GM19372 (cell line): ENCODE measurements around the gene SH2D2A.

Experiments used
- ATAC-seq: cut with Tn5 transposase; IDR thresholded peaks from one replicate; pipeline ENCODE4 v1.9.1; 2021; ENCODE audit warnings: mild to moderate bottlenecking, low read depth, moderate library complexity; ENCODE audit not compliant: unreplicated experiment

SH2D2A gene

GRCh38 chr1:156828400-156829124, 11.9 kb upstream of the SH2D2A start:
- ATAC-seq, result no peak

- ATAC-seq, result no peak
These were observed 10.0 kb upstream of the SH2D2A start for GRCh38 chr1:156826630-156827029.

GRCh38 chr1:156823210-156823790, 6.7 kb upstream of the SH2D2A start:
- no peak for ATAC-seq

GRCh38 chr1:156822680-156823079, 6.0 kb upstream of the SH2D2A start:
- ATAC-seq, result no peak

GRCh38 chr1:156821801-156822200, 5.2 kb upstream of the SH2D2A start:
- no peak for ATAC-seq

- ATAC-seq, result no peak
These were observed 656 bp downstream of the SH2D2A start for GRCh38 chr1:156815961-156816422.

GRCh38 chr1:156815307-156815826, 1.3 kb downstream of the SH2D2A start:
- no peak for ATAC-seq

- ATAC-seq, result no peak
These were observed 1.9 kb downstream of the SH2D2A start for GRCh38 chr1:156814571-156815260.

GRCh38 chr1:156813750-156814570, 2.7 kb downstream of the SH2D2A start:
- ATAC-seq, result no peak

GRCh38 chr1:156813298-156813697, 3.4 kb downstream of the SH2D2A start:
- no peak for ATAC-seq

GRCh38 chr1:156812293-156812990, 4.2 kb downstream of the SH2D2A start:
- ATAC-seq, result no peak

GRCh38 chr1:156811168-156811567, 5.5 kb downstream of the SH2D2A start:
- no peak for ATAC-seq

GRCh38 chr1:156809711-156810366, 6.8 kb downstream of the SH2D2A start:
- no peak for ATAC-seq

GRCh38 chr1:156809281-156809680, 7.4 kb downstream of the SH2D2A start:
- no peak for ATAC-seq

- no peak for ATAC-seq
These were observed 8.2 kb downstream of the SH2D2A start for GRCh38 chr1:156808186-156809030.

GRCh38 chr1:156807627-156808026, 9.0 kb downstream of the SH2D2A start:
- ATAC-seq, result no peak

- no peak for ATAC-seq
These were observed 9.9 kb downstream of the SH2D2A start for GRCh38 chr1:156806512-156807440.
